ENCODE data around the gene OR52B2.

The OR52B2 gene

GRCh38 chr11:6129635-6130034, 40.5 kb downstream of the OR52B2 start:
- no peak for DNase-seq (ENCODE audit: low spot score in 2 of 2)
- Histone ChIP-seq H3K9me3 (no peaks in the 10 kb centered on the region), H3K4me1 (no peaks in the 10 kb centered on the region), H3K36me3 (replicated peaks) (no peaks in the 10 kb centered on the region), H3K4me3 (no peak overlapping the region), H3K27me3 (ENCODE audit: low read depth) (peaks cover 2% of the 10 kb centered on the region)
- in situ Hi-C loops (cut with MboI; ENCODE audit: low sequenced_read_pairs) = no loop called here

- no peaks in the 10 kb centered on the region for H3K9me3 ChIP-seq
- no peaks in the 10 kb centered on the region; the same call in none of the 2 replicates for H3K27me3 ChIP-seq (ENCODE audit: low read depth)
- in situ Hi-C loops (cut with MboI; ENCODE audit: low sequenced_read_pairs) = no loop called here
- no peaks in the 10 kb centered on the region for H3K36me3 ChIP-seq (replicated peaks)
- H3K4me1 ChIP-seq = no peaks in the 10 kb centered on the region
- DNase-seq (ENCODE audit: low spot score in 2 of 2) = no peak
- H3K4me3 ChIP-seq = no peak overlapping the region
Measured at GRCh38 chr11:6129011-6129410, 41.1 kb downstream of the OR52B2 start.

GRCh38 chr11:6127881-6128280, 42.2 kb downstream of the OR52B2 start:
- in situ Hi-C loops (cut with MboI; ENCODE audit: low sequenced_read_pairs) = no loop called here
- no peaks in the 10 kb centered on the region for H3K36me3 ChIP-seq (replicated peaks)
- DNase-seq (ENCODE audit: low spot score in 2 of 2) = no peak
- no peaks in the 10 kb centered on the region for H3K9me3 ChIP-seq
- no peaks in the 10 kb centered on the region; the same call in 1 of the 2 replicates for H3K27me3 ChIP-seq (ENCODE audit: low read depth)
- H3K4me1 ChIP-seq = no peaks in the 10 kb centered on the region
- H3K4me3 ChIP-seq = no peak overlapping the region

DNA sequence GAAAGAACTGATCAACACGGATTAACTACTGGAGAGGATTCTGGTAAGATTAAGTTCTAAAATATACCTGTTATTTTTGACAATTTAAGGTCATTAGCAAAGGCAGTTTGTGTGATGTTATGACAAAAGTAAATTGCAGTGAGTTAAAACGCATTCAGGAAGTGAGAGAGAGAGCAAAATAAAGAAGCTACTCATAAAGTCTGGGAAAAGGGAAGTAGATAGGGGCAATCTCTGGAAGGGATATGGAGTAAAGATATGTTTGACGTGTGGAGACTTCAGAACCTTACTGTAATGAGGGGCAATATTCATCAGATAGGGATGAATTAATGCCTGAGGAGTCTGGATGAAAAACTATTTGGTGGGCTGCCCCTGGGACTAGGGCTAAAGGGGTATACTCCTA, 45.9 kb downstream of the OR52B2 start:
- H3K27me3 ChIP-seq (ENCODE audit: low read depth) = no peaks in the 10 kb centered on the region
- H3K4me1 ChIP-seq = no peaks in the 10 kb centered on the region
- DNase-seq (ENCODE audit: low spot score in 2 of 2) = no peak
- H3K4me3 ChIP-seq = no peak overlapping the region
- in situ Hi-C loops (cut with MboI; ENCODE audit: low sequenced_read_pairs) = no loop called here
- no peaks in the 10 kb centered on the region for H3K36me3 ChIP-seq (replicated peaks)
- H3K9me3 ChIP-seq = no peaks in the 10 kb centered on the region

Data from HAP-1 (cell line).